HepG2 (cell line): Measurements from ENCODE around the gene PALM. TPM values are rescaled to one million over a fixed set of nuclear protein-coding genes. Genes with fewer than 3 reads are reported as not detected.

Source experiments
- FOXO4 ChIP-seq: sonication (generic); formaldehyde crosslinking; conservative IDR thresholded peaks from 2 replicates; pipeline ENCODE4 v1.8.1; 2023; ENCODE audit warnings: missing genetic modification reagents
- HCFC1 ChIP-seq: fragments of 150-350 bp; IDR thresholded peaks from 2 replicates; pipeline ENCODE4 v1.6.1; 2014; ENCODE audit warnings: low read depth, low read length
- HMGXB4 ChIP-seq, 2 experiments: sonication (generic) in 1 of 2; formaldehyde crosslinking in 1 of 2; IDR thresholded peaks; 2 replicates each; pipeline versions ENCODE4 v1.4.0 to v1.6.1; 2018 to 2020; ENCODE audit warnings: missing genetic modification reagents in 2 of 2, borderline replicate concordance in 1 of 2, low read depth in 1 of 2, mild to moderate bottlenecking in 1 of 2, missing biosample characterization in 1 of 2
- NCOA1 ChIP-seq: sonication (generic); formaldehyde crosslinking; IDR thresholded peaks from 2 replicates; pipeline ENCODE4 v1.9.0; 2021; ENCODE audit warnings: missing genetic modification reagents
- POLR2A ChIP-seq, 2 experiments: IDR thresholded peaks; 2 replicates each; pipeline ENCODE4 v1.6.1; 2011; ENCODE audit warnings: low read depth in 2 of 2, low read length in 2 of 2, mild to moderate bottlenecking in 1 of 2, moderate library complexity in 1 of 2; ENCODE audit not compliant: insufficient read depth in 1 of 2
- RBM39 ChIP-seq: fragments of 200-400 bp; formaldehyde crosslinking; IDR thresholded peaks from one replicate; pipeline ENCODE4 v1.6.1; 2018; ENCODE audit warnings: antibody characterized with exemption, mild to moderate bottlenecking, low read depth, low read length; ENCODE audit not compliant: poor library complexity, severe bottlenecking
- SP4 ChIP-seq: sonication (generic); formaldehyde crosslinking; IDR thresholded peaks from 2 replicates; pipeline ENCODE4 v1.8.1; 2023; ENCODE audit warnings: mild to moderate bottlenecking, missing genetic modification reagents
- TFDP1 ChIP-seq: IDR thresholded peaks from 2 replicates; pipeline ENCODE4 v1.6.1; 2016; ENCODE audit warnings: missing compliant biosample characterization, missing genetic modification reagents, borderline replicate concordance
- TRIM24 ChIP-seq: sonication (generic); formaldehyde crosslinking; IDR thresholded peaks from 2 replicates; pipeline ENCODE4 v1.8.0; 2022; ENCODE audit warnings: mild to moderate bottlenecking, missing genetic modification reagents
- ZBTB43 ChIP-seq: sonication (generic); formaldehyde crosslinking; conservative IDR thresholded peaks from 2 replicates; pipeline ENCODE4 v1.4.0; 2020; ENCODE audit warnings: missing genetic modification reagents
- ZBTB8A ChIP-seq: sonication (generic); formaldehyde crosslinking; IDR thresholded peaks from 2 replicates; pipeline ENCODE4 v1.4.0; 2020; ENCODE audit warnings: mild to moderate bottlenecking, low read depth, missing genetic modification reagents, borderline replicate concordance
- ZNF333 ChIP-seq: sonication (generic); formaldehyde crosslinking; IDR thresholded peaks from 2 replicates; pipeline ENCODE4 v1.4.0; 2020; ENCODE audit warnings: mild to moderate bottlenecking, missing genetic modification reagents, borderline replicate concordance
- ZNF547 ChIP-seq: sonication (generic); formaldehyde crosslinking; IDR thresholded peaks from 2 replicates; pipeline ENCODE4 v1.5.1; 2020; ENCODE audit warnings: mild to moderate bottlenecking, missing genetic modification reagents
- ZNF670 ChIP-seq: sonication (generic); formaldehyde crosslinking; IDR thresholded peaks from 2 replicates; pipeline ENCODE4 v1.8.0; 2022; ENCODE audit warnings: mild to moderate bottlenecking, missing genetic modification reagents, borderline replicate concordance
- ZNF737 ChIP-seq: sonication (generic); formaldehyde crosslinking; IDR thresholded peaks from 2 replicates; pipeline ENCODE4 v1.5.0; 2020; ENCODE audit warnings: missing genetic modification reagents, mild to moderate bottlenecking, borderline replicate concordance
- ZNF883 ChIP-seq: sonication (generic); formaldehyde crosslinking; IDR thresholded peaks from 2 replicates; pipeline ENCODE4 v1.5.1; 2020; ENCODE audit warnings: mild to moderate bottlenecking, missing genetic modification reagents; ENCODE audit errors: not compliant biosample characterization
- ZZZ3 ChIP-seq: sonication (generic); formaldehyde crosslinking; IDR thresholded peaks from 2 replicates; pipeline ENCODE4 v1.4.0; 2020; ENCODE audit warnings: missing genetic modification reagents, mild to moderate bottlenecking, borderline replicate concordance
- polyA plus RNA-seq, 8 experiments: library from polyadenylated mRNA; depleted of rRNA in 3 of 8; stranded (reverse) in 7 of 8; unstranded in 1 of 8; fragments of >200 nt; fragmentation: Illumina TruSeq in 4 of 8; extraction: Trizol in 4 of 8; gene quantifications; 2 replicates each; pipeline versions ENCODE4 v1.2.1 to v1.2.3, GENCODE V29; 2011 to 2016; ENCODE audit warnings: low read depth in 4 of 8, missing spikeins in 1 of 8, mixed read lengths in 1 of 8; ENCODE audit not compliant: insufficient read depth in 1 of 8
- total RNA-seq, 5 experiments: library from RNA; depleted of rRNA; stranded (reverse); fragments of >200 nt; fragmentation: Illumina TruSeq; extraction: Trizol; gene quantifications; 2 replicates each; pipeline ENCODE4 v1.2.3, GENCODE V29; 2016; ENCODE audit warnings: low read depth in 1 of 5
- TF ChIP-seq, protein P1 (sequence below): sonication (generic); formaldehyde crosslinking; IDR thresholded peaks from 2 replicates; pipeline ENCODE4 v1.4.0; 2020; ENCODE audit warnings: missing genetic modification reagents

Gene PALM
- total and polyA plus RNA-seq, 2 of the 13 experiments (the other 11 are each of a cell fraction or from before 2014, with no cell fraction given), result 4.0 to 9.7 TPM

DNA sequence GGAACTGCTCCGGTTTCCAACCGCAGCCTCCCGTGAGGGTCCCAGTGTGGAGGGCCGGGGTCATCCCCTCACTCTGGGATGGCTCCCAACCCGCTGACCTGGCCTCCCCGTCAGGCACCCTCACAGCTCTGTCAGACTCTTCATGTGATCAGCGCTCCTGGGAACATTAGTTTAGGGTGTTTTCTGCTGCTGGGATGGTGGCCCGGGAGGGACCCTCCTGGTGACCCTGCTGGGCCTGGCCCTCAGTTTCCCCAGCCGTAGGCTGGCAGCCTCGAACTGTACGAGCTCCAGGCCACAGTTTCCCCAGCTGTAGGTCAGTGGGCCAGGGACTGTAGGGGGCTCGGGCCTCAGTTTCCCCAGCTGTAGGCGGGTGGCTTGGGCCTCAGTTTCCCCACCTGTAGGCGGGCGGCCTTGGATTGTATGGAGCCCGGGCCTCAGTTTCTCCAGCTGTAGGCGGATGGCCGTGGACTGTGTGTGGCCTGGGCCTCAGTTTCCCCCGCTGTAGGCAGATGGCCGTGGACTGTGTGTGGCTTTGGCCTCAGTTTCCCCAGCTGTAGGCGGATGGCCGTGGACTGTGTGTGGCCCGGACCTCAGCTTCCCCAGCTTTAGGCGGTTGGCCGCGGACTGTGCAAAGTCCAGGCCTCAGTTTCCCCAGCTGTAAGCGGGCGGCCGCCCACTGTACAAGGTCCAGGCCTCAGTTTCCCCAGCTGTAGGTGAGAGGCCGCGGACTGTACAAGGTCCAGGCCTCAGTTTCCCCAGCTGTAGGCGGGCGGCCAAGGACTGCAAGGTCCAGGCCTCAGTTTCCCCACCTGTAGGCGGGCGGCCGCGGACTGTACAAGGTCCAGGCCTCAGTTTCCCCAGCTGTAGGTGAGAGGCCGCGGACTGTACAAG, 87.2 kb downstream of the PALM start (continued):
- TF ChIP-seq ZNF737 (CRISPR knock-in tag) (no peak), POLR2A (IDR thresholded peaks at IDR 0.05; ENCODE audit: insufficient read depth in 1 of 2, low read depth in 2 of 2, low read length in 2 of 2) (peak in 1 of 2 experiments; percentile 12; a peak in 1 of 4 replicates), FOXO4 (CRISPR knock-in tag) (0 out of 2 replicates have a peak, but pooled peaks have one; percentile 82), ZBTB8A (no peak), HCFC1 (no peak), HMGXB4 (CRISPR knock-in tag; IDR thresholded peaks at IDR 0.05; ENCODE audit: borderline replicate concordance in 1 of 2, low read depth in 1 of 2) (no peak), TRIM24 (CRISPR knock-in tag) (0 out of 2 replicates have a peak, but pooled peaks have one; percentile 14), ZNF883 (CRISPR knock-in tag) (peak; percentile 14), ZNF670 (CRISPR knock-in tag) (no peak), ZZZ3 (CRISPR knock-in tag) (no peak), TFDP1 (CRISPR knock-in tag) (no peak), ZNF547 (0 out of 2 replicates have a peak, but pooled peaks have one; percentile 2), ZBTB43 (CRISPR knock-in tag) (no peak), RBM39 (no peak), ZNF333 (CRISPR knock-in tag) (no peak), NCOA1 (CRISPR knock-in tag) (0 out of 2 replicates have a peak, but pooled peaks have one; percentile 8), SP4 (CRISPR knock-in tag) (0 out of 2 replicates have a peak, but pooled peaks have one; percentile 13)
- TF ChIP-seq, protein P1, sequence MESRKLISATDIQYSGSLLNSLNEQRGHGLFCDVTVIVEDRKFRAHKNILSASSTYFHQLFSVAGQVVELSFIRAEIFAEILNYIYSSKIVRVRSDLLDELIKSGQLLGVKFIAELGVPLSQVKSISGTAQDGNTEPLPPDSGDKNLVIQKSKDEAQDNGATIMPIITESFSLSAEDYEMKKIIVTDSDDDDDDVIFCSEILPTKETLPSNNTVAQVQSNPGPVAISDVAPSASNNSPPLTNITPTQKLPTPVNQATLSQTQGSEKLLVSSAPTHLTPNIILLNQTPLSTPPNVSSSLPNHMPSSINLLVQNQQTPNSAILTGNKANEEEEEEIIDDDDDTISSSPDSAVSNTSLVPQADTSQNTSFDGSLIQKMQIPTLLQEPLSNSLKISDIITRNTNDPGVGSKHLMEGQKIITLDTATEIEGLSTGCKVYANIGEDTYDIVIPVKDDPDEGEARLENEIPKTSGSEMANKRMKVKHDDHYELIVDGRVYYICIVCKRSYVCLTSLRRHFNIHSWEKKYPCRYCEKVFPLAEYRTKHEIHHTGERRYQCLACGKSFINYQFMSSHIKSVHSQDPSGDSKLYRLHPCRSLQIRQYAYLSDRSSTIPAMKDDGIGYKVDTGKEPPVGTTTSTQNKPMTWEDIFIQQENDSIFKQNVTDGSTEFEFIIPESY (CRISPR knock-in tag), result peak; percentile 52; the same call in 1 of the 2 replicates
